Left colon (tissue), 2 donors: Measurements from ENCODE around the gene C1orf115. TPM values are rescaled to one million over a fixed set of nuclear protein-coding genes. Genes with fewer than 3 reads are reported as not detected.
"Not testable (repeated sequence)": the region's sequence is repeated elsewhere in the genome, so short reads cannot be mapped to it uniquely, and the experiment has no call there.

Source experiments
- ATAC-seq: fragments of 200-7000 bp; cut with Tn5 transposase; one replicate; pipeline ENCODE4 v1.9.1; 2020; ENCODE audit warnings: mild to moderate bottlenecking, moderate library complexity
- DNase-seq, 2 donors: peaks; one replicate each; pipeline ENCODE4 v3.0.0-alpha.2; 2020
- intact Hi-C, 2 donors: fragments of 100-400 bp; cut with DNase I in 1 of 2; cut with micrococcal nuclease in 1 of 2; formaldehyde crosslinking; loops; one replicate each; pipeline versions ENCODE4 v1.11.2 to v1.14.0; 2022; cut with DNase I, micrococcal nuclease
- total RNA-seq, 2 donors: library from RNA; stranded (reverse); fragmentation: NEBNext Ultra II Directional; extraction: Animal tissue kit (Norgen Biotek cat#: 25700); gene quantifications; one replicate each; pipeline ENCODE4 v1.2.1, GENCODE V29; 2021
- donor health status: DM: no; HTN: no; CAD: no.
- donor health status: DM: yes; HTN: yes; CAD: no.

C1orf115 gene
- total RNA-seq, 2 donors from 2014 or later: 65.8 to 91.6 TPM

GRCh38 chr1:220708936-220709801 lies 19.0 kb downstream of the C1orf115 start:
- intact Hi-C loops: no loop called here
- DNase-seq: no peak
- ATAC-seq: peak; percentile 97

GRCh38 chr1:220710333-220710732 lies 20.2 kb downstream of the C1orf115 start:
- intact Hi-C loops: no loop called here
- ATAC-seq (no peak), DNase-seq (no peak)

- ATAC-seq: no peak
- intact Hi-C loops: no loop called here
- no peak for DNase-seq
Observed at GRCh38 chr1:220711056-220711809, 21.1 kb downstream of the C1orf115 start.

- DNase-seq, intact Hi-C loops, ATAC-seq: not testable (repeated sequence)
Observed at GRCh38 chr1:220715986-220716385, 25.8 kb downstream of the C1orf115 start.

GRCh38 chr1:220717800-220718640 lies 27.9 kb downstream of the C1orf115 start:
- DNase-seq (no peak), ATAC-seq (no peak)
- intact Hi-C loops: no loop called here

- intact Hi-C loops, DNase-seq, ATAC-seq: not testable (repeated sequence)
Observed at GRCh38 chr1:220721266-220721665, 31.1 kb downstream of the C1orf115 start.

- DNase-seq: no peak
- ATAC-seq: no peak
- intact Hi-C loops: no loop called here
Observed at GRCh38 chr1:220726634-220727033, 36.5 kb downstream of the C1orf115 start.

- intact Hi-C loops: no loop called here
- DNase-seq (no peak), ATAC-seq (no peak)
Observed at GRCh38 chr1:220727519-220727918, 37.4 kb downstream of the C1orf115 start.

GRCh38 chr1:220730486-220730885 lies 40.3 kb downstream of the C1orf115 start:
- no peak for DNase-seq
- ATAC-seq: no peak
- intact Hi-C loops: loop anchor here in 1 of 2 donors (10.0 kb wide), 1 partner anchor 46 kb away; no protein-coding TSS in a partner anchor

GRCh38 chr1:220732137-220732536 lies 42.0 kb downstream of the C1orf115 start:
- intact Hi-C loops: loop anchor here in 1 of 2 donors (10.0 kb wide), 1 partner anchor 47 kb away; no protein-coding TSS in a partner anchor
- no peak for DNase-seq
- no peak for ATAC-seq

GRCh38 chr1:220732621-220733020 lies 42.5 kb downstream of the C1orf115 start:
- intact Hi-C loops: loop anchor here in 1 of 2 donors (10.0 kb wide), 1 partner anchor 48 kb away; no protein-coding TSS in a partner anchor
- no peak for ATAC-seq

GRCh38 chr1:220733086-220733601 lies 43.0 kb downstream of the C1orf115 start:
- ATAC-seq (peak; percentile 78), DNase-seq (peak; percentile 67)
- intact Hi-C loops: loop anchor here in 1 of 2 donors (10.0 kb wide), 1 partner anchor 48 kb away; no protein-coding TSS in a partner anchor

More at GRCh38 chr1:220732621-220733020, 42.5 kb downstream of the C1orf115 start:
- no peak for DNase-seq

- DNase-seq (no peak), ATAC-seq (peak; percentile 96)
- intact Hi-C loops: loop anchor here in 1 of 2 donors (10.0 kb wide), 1 partner anchor 50 kb away; no protein-coding TSS in a partner anchor
Observed at GRCh38 chr1:220734571-220735326, 44.6 kb downstream of the C1orf115 start.

- intact Hi-C loops: loop anchor here in 1 of 2 donors (10.0 kb wide), 1 partner anchor 51 kb away; no protein-coding TSS in a partner anchor
- not testable (repeated sequence) for ATAC-seq, DNase-seq
Observed at GRCh38 chr1:220736283-220736682, 46.1 kb downstream of the C1orf115 start.

GRCh38 chr1:220741349-220741748 lies 51.2 kb downstream of the C1orf115 start:
- ATAC-seq: no peak
- intact Hi-C loops: no loop called here
- no peak for DNase-seq

- ATAC-seq (no peak), DNase-seq (no peak)
- intact Hi-C loops: no loop called here
Observed at GRCh38 chr1:220741825-220742224, 51.7 kb downstream of the C1orf115 start.

GRCh38 chr1:220742520-220742919 lies 52.4 kb downstream of the C1orf115 start:
- ATAC-seq (no peak), DNase-seq (no peak)
- intact Hi-C loops: no loop called here

GRCh38 chr1:220746851-220747250 lies 56.7 kb downstream of the C1orf115 start:
- ATAC-seq: no peak
- no peak for DNase-seq
- intact Hi-C loops: no loop called here
